ENCODE measurements around the gene CYP2F1.
"Not testable (repeated sequence)": the region's sequence is repeated elsewhere in the genome, so short reads cannot be mapped to it uniquely, and the experiment has no call there.

Gene CYP2F1, protein sequence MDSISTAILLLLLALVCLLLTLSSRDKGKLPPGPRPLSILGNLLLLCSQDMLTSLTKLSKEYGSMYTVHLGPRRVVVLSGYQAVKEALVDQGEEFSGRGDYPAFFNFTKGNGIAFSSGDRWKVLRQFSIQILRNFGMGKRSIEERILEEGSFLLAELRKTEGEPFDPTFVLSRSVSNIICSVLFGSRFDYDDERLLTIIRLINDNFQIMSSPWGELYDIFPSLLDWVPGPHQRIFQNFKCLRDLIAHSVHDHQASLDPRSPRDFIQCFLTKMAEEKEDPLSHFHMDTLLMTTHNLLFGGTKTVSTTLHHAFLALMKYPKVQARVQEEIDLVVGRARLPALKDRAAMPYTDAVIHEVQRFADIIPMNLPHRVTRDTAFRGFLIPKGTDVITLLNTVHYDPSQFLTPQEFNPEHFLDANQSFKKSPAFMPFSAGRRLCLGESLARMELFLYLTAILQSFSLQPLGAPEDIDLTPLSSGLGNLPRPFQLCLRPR

DNA sequence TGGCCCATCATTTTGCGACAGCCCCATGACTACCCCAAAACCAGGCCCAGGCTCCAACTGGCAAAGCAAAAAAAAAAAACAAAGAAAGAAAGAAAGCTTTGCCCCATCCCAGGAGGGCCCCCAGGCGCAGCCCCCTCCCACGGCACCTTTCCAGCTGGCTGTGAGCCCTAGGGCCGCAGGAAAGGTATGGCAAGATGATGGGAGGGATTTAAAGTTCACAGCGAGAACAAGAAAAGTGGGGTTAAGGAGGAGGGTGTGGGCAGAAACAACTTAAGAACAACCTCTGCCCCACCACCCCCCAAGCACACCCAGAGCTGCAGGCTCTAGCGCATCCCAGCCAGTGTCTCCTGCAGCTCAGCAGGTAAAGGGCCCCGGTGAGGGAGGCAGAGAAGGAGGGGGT, at the start of gene CYP2F1:
TSS of gene CYP2F1 (plus strand) at position 301 of the 400 bp plus-strand sequence. CDS start 1,757 bp downstream, outside the sequence.
- no peak for DNase-seq (ENCODE audit: low read depth)

DNA sequence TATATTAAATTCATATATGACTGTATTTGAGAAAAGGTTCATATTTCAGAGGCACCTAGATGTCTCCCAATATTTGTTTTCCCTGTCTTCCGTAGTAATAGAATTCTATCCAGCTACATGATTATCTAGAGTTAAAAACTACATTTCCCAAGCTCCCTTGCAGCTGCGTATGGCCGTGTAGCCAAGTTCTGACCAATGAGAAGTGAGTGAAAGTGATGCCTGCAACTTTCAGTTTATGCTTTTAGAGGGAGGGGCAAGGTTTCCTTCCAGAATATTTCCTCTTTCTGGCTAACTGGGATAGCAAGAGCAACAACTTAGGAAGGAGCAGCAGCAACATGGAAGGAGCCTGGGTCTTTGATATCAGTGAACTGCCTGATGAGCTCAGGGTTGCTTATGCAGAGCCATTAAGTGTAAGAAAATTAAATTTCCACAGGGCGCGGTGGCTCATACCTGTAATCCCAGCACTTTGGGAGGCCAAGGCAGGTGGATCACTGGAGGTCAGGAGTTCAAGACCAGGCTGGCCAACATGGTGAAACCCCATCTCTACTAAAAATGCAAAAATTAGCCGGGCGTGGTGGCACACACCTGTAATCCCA, 49.2 kb upstream of the CYP2F1 start:
- no peak for DNase-seq (ENCODE audit: low read depth)

DNA sequence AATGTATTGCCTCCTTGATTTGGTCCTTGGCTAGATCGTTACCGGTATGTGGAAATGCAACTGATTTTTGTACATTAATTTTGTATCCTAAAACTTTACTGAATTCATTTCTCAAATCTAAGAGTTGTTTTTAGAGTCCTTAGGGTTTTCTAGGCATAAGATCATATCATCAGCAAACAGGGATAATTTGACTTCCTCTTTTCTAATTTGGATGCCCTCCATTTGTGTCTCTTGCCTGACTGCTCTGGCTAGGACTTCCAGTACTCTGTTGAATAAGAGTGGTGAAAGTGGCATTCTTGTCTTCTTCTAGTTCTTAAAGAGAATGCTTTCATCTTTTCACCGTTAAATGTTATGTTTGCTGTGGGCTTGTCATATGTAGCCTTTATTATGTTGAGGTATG, 37.9 kb upstream of the CYP2F1 start:
- no peak for DNase-seq (ENCODE audit: low read depth)

DNA sequence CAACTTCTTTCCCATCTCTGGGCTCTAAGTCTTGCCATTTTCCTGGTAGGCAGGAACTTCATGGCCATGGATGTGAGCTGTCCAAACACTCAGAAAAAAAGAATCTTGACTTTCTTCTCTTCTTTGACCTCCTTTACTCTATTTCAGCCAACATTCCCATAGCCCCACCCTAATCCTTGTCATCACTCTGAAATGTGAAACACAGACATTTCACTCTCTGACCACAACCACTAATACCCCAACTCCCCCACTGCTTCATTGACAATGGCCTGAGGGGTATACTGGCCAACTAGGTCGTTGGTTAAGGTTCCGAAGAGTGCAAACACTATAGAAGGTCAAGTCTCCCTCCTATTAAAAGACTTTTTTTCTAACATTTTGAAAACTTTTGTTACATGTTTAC, 30.7 kb upstream of the CYP2F1 start:
- no peak for DNase-seq (ENCODE audit: low read depth)

DNA sequence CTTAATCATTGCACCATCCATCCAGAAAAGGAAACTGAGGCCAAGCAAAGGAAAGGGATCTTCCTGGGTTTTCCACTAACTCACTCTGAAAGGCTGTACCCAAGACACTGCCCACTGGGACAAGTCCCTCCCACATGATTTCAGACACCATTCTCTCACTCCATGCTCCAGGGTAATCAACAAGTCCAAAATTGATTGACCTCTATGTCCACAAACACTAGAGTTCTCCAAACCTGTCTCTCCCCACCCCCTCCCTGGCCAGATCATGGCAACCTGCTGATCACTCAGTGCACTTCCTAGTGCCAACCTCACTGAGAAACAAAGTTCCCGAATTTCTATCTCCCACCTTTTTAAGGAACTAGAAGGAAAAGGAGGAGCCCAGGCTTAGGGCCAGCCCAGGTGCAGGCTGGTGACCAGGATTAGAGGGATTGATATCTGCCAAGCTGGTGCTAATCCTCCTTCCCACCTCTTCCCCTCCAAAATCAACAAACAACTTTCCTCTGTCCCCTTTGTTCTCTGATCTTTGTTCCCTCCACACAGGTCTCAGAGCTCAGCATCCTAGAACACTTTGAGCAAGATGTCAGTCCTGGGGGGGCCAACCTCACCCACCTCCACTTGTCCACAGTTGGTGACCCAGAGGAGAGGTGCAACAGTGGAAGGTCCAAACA, 28.4 kb upstream of the CYP2F1 start:
- no peak for DNase-seq (ENCODE audit: low read depth)

DNA sequence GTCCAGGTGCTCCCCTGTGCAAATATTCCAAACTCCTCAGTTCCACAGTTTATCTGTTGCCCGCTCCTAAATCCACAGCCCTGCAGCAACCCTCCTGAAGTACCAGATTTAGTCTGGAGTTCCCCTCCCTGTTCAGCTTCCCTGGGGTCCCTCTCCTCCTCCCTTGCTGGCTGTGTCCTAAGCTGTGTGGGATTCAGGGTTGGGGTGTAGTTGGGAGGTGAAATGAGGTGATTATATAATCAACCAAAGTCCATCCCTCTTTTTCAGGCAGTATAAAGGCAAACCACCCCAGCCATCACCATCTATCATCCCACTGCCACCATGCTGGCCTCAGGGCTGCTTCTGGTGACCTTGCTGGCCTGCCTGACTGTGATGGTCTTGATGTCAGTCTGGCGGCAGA, 26.1 kb upstream of the CYP2F1 start, which contains the start of gene CYP2A13:
TSS of gene CYP2A13 (plus strand) at position 301 of the 400 bp plus-strand sequence. CDS start at position 322, 21 bp downstream.
- DNase-seq (ENCODE audit: low read depth) = no peak

DNA sequence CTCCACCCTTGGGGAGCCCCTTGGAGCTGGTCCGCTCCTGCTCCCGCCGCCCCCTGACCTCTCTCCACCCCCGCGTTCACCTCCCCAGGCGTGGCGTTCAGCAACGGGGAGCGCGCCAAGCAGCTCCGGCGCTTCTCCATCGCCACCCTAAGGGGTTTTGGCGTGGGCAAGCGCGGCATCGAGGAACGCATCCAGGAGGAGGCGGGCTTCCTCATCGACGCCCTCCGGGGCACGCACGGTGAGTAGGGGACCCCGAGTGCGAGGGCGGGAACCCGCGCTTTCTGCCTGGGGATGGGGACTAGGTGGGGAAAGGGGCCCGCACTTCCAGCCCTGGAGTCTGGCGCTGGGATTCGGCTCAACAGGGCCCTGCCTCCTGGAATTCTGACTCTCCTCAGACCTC, 24.3 kb upstream of the CYP2F1 start:
- no peak for DNase-seq (ENCODE audit: low read depth)

DNA sequence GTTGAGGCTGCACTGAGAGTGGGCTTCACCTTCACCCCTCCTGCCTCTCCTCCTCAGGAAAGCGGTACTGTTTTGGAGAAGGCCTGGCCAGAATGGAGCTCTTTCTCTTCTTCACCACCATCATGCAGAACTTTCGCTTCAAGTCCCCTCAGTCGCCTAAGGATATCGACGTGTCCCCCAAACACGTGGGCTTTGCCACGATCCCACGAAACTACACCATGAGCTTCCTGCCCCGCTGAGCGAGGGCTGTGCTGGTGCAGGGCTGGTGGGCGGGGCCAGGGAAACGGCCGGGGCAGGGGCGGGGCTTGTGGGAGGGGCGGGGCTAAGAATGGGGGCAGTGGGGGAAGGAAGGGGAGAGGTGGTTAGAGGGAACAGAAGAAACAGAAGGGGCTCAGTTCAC, 18.5 kb upstream of the CYP2F1 start:
- no peak for DNase-seq (ENCODE audit: low read depth)

DNA sequence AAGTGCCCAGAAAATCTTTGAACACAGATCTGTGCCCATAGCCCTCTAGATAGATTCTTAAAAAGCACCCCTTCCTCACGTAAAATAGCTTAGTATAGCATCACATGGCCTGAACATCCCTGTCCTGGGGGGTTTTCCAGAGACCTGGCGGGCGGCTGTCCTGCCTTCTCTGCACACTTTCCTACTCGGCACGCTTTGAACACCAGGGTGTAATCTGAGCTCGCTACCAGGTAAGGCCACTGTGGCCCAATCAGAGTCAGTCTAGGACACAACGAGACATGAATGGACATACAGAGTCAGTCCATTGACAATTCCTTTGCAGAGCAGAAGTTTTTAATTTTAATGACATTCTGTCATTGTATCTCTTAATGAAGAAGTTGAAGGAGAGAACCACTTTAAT, 17.9 kb upstream of the CYP2F1 start:
- DNase-seq (ENCODE audit: low read depth) = no peak

DNA sequence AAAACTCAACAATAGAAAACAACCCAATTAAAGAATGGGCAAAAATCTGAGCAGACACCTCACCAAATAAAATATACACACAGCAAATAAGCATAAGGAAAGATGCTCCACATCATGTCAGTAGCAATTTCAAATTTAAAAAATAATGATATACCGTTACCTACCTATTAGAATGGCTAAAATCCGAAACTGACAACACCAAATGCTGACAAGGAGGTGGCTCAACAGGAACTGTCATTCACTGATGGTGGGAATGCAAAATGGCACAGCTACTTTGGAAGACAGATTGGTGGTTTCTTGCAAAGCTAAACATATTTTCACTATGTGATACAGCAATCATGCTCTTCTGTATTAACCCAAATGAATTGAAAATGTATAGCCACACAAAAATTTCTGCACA, 16.9 kb upstream of the CYP2F1 start:
- DNase-seq (ENCODE audit: low read depth) = no peak

DNA sequence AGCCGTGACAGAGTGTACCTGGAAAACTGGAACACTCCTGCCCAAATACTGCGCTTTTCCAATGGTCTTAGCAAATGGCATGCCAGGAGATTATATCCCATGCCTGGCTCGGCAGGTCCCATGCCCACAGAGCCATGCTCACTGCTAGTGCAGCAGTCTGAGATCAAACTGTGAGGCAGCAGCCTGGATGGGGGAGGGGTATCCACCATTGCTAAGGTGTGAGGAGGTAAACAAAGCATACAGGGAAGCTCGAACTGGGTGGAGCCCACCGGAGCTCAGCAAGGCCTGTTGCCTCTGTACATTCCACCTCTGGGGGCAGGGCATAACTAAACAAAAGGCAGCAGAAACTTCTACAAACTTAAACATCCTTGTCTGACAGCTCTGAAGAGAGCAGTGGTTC, 15.5 kb upstream of the CYP2F1 start:
- DNase-seq (ENCODE audit: low read depth) = no peak

DNA sequence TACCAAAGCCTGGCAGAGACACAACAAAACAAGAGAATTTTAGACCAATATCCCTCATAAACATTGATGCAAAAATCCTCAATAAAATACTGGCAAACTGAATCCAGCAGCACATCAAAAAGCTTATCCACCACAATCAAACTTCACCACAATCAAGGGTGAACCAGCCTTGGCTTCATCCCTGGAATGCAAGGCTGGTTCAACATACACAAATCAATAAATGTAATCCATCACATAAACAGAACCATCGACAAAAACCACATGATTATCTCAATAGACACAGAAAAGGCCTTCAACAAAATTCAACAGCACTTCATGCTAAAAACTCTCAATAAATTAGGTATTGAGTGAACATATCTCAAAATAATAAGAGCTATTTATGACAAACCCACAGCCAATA, 12.0 kb upstream of the CYP2F1 start:
- not testable (repeated sequence) for DNase-seq (ENCODE audit: low read depth)

DNA sequence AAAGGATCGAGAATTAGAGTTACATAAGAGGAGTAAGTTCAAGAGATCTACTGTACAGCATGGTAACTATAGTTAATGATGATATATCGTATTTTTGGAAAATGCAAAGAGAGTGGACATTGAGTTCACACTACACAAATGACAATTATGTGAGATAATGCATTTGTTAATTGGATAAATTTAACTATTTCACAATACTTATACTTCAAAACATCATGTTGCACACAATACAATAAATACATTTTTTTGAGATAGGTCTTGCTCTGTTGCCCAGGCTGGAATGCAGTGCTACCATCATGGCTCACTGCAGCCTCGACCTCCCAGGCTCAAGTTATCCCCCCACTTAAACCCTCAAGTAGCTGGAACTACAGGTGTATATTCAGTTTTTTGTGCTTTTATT, 8.1 kb upstream of the CYP2F1 start:
- no peak for DNase-seq (ENCODE audit: low read depth)

DNA sequence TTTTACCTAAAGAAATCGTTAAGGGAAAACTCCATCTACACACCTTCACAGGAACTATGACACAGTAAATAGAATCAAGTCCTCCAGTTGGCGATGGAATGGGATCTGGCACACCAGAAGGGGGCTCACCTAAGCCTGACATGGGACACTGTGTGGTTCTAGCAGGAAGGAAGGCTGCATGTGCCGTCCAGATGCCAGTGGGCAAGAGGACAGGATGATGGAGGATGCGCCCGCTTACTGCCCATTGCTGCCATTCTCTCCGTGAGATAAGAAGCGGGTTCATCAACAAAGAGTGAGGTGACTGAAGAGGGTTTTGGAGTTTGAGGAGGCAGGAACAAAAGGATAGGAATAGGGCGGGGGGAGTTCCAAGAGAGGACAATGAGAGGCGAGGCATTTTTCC, 2.9 kb upstream of the CYP2F1 start:
- DNase-seq (ENCODE audit: low read depth) = no peak

DNA sequence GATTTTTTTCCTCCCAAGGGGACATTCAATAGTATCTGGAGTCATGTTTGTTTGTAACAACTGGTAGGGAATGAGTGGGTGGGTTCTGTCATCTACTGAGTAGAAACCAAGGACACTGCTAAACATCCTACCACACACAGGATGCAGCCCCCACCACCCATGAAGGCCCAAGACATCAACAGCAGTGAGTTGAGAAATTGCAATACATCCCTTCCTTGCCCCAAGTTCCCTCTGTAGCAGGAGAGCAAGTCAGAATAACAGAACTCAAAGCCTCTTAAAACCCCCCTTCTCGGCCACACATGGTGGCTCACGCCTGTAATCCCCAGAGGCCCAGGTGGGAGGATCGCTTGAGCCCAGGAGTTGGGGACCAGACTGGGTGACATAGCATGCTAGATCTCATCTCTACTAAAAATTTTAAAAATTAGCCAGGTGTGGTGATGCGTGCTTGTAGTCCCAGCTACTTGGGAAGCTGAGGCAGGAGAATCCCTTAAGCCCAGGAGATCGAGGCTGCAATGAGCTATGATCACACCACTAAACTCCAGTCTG, 2.4 kb upstream of the CYP2F1 start:
- no peak for DNase-seq (ENCODE audit: low read depth)

DNA sequence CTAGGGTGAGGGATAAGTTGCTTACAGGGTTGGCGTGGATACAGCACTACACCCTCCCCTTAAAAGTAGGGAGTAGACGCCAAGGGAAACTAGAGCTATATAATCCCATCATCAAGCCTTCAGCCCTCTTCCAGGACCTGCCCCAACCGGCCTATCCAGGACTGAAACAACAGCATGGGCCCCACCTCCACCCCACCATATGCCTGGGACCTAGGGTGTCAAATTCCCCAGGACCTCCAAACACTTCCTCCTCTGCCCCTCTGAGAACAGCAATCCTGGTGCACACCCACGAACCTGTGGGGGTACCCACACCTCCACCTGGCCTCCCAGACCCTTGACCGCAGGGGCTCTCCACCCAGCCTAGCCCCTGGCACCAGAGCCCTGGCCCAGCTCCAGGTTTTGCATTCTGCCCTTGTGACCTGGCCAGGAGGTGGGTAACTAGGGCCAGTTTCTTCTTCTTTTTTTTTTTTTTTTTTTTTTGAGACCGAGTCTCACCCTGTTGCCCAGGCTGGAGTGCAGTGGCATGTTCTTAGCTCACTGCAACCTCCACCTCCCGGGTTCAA, 1.4 kb upstream of the CYP2F1 start:
- no peak for DNase-seq (ENCODE audit: low read depth)

DNA sequence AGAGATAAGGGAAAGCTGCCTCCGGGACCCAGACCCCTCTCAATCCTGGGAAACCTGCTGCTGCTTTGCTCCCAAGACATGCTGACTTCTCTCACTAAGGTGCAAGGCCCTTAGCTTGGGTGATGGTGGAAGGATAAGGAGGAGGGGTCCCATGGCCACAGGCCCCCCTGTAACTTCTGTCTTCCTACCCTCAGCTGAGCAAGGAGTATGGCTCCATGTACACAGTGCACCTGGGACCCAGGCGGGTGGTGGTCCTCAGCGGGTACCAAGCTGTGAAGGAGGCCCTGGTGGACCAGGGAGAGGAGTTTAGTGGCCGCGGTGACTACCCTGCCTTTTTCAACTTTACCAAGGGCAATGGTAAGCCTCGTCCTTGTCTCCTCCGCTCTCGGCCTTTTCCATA, 2.0 kb downstream of the CYP2F1 start:
- DNase-seq (ENCODE audit: low read depth) = no peak

DNA sequence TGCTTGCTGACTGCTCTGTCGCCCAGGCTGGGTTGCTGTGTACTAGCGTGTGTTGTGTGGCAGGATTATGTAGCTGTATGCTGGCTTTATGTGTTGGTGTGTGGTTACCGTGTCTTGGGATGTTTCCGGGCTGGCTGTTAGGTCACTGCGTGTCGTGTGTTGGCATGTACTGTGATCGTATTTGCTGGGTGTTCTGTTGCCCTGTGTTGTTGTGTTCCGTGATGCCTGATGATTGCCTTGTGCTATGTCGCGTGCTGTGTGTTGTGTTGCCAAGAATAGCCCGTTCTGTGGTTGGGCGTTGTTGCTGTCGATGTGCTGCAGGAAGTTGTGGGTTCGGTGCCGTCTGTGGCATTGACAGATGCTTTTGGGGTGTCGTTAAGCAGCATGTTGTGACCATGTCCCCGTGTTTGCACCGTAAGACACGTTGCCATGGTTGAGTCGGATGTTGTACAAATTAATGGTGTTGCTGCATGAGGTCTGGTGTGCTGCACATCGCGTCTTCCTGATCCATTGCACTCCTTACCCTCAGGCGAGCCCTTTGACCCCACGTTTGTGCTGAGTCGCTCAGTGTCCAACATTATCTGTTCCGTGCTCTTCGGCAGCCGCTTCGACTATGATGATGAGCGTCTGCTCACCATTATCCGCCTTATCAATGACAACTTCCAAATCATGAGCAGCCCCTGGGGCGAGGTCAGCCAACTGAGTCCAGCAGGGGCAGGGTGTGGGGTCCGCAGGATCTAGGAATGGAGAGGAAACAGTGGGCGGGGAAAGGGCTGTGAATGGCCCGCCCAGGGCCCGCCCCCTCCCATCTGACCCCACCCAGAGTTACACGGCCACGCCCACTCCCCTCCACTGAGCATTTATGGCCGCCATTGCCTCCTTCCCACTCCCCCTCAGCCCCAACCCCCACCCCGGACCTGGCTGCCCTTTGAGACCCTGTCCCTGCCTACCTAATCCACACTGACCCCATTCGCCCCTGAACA, 7.0 kb downstream of the CYP2F1 start:
- DNase-seq (ENCODE audit: low read depth) = peak; percentile 42

DNA sequence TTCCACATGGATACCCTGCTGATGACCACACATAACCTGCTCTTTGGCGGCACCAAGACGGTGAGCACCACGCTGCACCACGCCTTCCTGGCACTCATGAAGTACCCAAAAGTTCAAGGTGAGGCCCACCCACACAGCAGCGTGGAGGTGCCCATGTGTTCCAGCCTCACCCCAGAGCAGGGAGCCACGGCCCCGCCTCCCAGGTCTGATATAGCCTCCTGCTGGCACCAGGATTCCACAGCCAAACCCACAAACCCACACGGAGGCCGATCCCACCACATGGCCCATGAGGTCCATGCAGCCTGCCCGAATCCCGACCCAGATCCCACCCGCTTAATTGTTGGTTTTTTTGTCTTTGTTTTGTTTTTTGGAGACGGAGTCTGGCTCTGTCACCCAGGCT, 8.6 kb downstream of the CYP2F1 start:
- DNase-seq (ENCODE audit: low read depth) = not testable (repeated sequence)

DNA sequence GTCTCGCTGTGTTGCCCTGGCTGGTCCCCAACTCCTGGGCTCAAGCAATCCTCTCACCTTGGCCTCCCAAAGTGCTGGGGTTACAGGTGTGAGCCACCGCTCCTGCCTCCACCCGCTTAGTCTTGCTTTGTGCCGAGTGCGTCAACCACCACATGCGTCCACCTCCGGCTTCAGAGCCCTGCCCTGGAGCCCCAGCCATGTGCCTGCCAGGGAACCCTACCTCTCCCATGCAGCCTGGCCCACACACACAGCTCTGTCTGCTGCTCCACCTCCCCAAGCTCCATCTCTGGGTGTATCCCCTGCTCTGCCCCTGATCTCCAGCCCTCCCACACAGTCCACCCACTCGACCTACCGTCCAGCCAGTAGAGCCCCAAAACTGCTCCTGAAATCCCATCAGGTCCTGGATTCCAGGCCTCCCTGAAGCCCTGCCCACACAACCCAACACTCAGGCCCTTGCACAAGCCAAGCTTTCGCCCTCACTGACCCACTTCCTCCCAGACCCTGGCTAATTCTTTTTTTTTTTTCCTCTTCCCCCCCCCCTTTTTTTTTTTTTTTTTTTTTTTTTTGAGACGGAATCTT, 9.6 kb downstream of the CYP2F1 start:
- DNase-seq (ENCODE audit: low read depth) = no peak

DNA sequence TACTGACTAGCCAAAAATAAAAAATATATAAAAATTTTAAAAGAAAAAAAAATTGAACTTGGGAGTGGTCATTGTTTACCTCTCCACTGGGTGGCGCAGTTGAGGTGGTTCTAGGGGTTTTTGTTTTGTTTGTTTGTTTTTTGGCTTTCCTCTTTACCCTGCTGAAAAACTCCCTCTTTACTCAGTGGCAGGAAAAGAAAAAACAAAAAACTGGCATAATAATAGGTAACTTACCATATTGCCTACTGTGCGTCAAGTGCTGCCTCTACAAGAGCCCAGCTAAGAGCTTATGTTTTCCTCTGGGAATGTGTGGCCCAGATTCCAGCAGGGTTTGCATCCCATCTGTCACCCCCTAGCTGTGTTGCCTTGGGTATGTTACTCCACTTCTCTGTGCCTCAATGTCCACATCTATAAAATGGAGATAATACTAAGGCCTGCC, 12.6 kb downstream of the CYP2F1 start:
- DNase-seq (ENCODE audit: low read depth) = peak; percentile 32

Measured in stimulated activated CD8-positive, alpha-beta memory T cell treated with anti-CD3 and anti-CD28 coated beads, Interleukin-15, amount 100 ng/mL, for 1 hour (primary cell).